Stimulated activated CD8-positive, alpha-beta memory T cell treated with anti-CD3 and anti-CD28 coated beads, Interleukin-12 subunit alpha, Interleukin-12 subunit beta, amount 100 ng/mL, for 1 hour (primary cell): Measurements from ENCODE around the gene ADCY4.
"Not testable (repeated sequence)": the region's sequence is repeated elsewhere in the genome, so short reads cannot be mapped to it uniquely, and the experiment has no call there.

ENCODE experiments used
- DNase-seq: peaks from one replicate; pipeline ENCODE4 v3.0.0-alpha.2; 2020; ENCODE audit warnings: low read depth

The ADCY4 gene

DNA sequence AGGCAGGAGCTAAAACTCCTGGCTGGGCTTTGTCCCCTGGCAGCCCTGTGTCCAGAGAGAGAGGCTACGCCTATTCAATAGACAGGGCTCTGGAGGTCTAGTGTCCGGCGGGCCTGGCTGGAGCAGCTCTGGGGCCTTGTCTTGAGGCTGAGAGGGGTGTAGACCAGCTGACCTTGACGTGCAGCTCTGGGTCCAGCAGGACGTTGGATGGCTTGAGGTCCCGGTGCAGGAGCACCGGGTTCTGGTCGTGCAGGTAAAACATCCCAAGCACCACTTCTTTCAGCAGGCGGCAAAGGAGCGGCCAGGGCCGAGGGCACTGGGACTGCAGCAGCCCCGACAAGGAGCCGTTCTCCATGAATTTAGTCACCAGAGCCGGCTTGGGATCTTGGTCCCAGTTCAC, 4.0 kb upstream of the ADCY4 start:
- no peak for DNase-seq

DNA sequence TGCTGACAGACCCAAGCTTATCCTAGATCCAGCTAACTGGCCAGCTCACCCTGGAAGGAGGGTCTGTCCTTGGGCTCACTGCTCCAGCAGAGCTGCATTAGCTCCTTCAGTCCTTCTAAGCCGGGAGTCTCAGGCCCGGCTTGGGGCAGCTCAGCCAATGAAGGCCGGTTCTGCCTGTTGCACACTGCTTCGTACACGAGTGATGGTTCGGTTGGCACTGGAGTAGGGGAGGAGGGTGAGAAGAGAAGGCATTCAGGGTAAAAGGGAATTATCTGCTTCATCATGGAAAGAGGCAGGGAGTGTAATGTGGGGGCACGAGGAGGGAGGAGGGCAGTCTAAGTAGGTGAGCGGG, 2.9 kb upstream of the ADCY4 start:
- DNase-seq, result no peak

DNA sequence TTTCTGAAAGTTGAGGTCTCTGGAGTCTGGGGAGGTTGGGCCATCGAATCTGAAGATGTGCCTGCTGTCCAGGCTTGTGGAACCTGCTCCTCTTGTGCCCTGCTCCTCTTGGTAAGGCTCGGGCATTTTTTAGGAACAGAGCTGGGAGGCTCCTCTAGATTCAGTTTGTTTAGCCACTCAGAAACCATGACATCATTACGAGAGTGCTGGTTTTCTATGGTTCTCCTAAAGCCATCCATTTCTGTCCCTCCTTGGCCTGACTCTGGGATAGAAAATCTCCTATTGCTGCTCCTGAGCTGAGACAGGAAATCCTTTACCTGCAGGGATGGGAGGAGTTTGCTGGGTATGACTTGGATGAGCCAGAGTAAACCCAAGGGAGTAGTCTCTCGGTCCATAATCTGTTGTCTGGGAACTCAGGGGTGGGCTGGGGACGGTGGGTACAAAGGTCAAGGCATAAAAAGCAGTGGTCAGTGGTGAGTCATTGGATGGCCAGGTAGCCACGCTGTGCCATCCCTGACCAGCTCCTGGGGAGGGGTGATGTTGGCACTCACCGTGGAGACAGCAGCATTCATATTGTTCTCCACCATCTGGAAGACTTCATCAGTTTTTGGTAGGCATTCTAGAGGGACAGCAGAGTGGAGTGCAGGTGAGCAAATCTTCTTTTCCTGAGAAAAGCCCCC, 2.4 kb upstream of the ADCY4 start:
- DNase-seq, result no peak

DNA sequence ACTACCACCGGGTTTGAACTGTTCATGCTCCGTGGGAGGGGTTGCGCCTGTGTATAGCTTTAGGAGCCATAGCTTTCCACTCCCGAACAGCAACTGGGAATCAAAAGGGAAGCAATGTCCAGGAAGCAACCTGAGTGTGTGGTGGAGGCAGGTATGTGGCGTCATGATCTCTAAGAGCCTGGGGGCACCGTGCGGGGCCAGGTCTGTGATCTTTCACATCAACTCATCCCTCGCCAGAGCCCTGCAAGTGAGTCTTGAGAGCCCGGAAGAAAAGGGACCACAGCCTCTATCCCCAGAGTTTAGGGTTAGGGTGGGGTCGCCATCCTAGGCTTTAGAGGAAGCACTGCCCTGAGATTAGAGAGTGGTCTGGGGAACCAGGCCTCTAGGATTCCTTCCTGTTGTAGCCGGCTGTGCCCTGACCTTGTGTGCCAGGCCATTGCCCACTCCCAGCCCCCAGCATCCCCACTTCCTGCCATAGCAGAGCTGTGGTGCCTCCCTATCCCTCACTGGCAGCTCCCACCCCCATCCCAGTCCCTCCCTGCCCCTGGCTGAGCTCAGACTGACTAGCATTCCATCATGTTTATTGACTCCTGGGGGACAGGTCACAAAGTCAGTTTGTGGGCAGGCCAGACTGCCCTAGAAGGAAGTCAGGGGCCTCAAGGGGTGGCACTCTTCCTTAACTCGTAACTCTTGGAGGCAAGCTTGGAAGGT, 745 bp upstream of the ADCY4 start:
- DNase-seq, result no peak

DNA sequence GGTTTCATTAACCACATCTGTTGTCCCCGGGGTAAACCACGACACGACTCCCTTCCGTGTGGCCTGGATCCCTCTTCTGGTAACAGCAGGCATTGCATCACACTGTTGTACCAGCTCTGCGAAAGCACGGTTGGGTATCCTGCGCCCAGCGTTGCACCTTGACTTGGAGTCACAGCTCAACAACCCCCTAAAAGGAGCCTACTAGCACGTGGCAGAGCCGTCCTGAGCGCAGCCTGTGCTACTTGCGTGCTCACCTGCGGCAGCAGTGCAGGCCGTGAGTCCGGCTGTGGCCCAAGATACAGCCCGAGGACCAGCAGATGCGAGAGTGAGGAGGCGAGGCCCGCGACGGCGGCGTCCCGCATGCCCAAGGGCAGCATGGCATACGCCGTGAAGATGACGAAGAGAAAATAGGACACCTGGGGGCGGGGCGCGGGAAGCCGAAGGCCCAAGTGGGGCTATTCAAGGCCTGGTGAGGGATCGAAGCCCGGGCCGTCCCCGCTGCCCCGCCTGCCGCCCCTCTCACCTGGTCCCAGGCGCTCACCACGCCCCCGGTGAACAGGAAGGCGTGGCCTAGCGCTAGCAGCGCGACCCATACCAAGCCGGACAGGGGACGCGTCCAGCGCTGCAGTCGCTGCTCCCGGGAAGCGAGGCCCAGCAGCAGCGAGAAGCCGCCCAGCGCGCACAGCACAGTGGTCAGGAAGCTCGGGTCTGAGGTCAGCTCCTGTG, 2.4 kb downstream of the ADCY4 start:
- DNase-seq, result peak; percentile 71

DNA sequence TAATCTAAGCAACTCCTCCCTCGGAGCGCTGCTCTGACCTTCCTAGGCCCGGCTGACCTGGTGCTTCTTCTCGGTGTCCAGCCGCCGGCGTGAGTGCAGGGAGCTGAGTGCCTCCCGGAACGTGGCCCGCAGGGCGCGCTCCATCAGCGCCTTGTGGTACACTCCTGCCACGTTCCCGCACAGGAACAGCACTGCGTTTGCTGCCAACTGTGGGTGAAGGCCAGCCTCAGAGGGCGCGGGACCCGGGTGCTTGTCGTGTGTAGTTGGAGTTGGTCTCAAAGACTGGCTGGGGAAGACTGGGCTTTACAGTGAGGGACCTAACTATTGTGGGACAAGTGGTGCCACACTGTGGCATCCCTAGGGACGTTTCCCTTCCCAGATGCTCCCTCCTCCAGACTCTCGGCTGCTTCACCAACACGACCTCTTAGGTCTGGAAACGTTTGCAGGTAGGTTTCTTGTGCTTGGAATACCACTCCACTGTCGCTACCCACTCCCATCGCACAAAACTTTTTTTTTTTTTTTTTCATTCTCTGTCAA, 3.1 kb downstream of the ADCY4 start:
- DNase-seq, result no peak

DNA sequence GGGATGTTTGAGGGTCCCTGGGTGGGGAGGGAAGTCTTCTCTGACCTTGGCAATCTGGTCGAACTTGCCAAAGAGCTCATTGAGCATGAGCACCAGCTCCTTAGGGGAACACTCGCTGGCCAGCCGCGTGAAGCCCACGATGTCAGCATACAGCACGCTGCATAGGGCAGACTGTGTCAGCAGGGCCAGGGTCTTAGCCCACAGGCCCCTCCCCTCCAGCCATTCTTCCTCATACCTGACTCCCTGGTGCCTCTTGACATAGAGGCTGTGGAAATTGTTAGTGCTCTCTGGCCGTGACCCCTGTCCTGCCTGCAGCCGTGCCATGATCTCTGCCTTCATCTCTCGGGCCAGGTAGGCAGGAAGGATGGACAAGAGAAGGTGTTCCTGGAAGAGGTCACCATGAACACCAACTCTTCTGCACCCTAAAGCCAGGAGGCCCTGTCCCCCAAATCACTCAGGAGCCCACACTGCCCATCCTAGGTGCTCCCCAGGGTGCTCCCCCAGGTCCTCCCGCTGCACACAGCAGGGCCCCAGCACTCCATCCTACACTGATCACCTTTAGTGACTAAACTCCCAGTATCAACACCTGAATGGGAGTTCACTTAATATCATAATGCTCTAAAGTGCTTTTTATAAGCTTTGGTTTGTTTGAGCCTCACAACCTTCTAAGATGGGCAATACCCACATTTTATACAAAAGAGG, 3.7 kb downstream of the ADCY4 start:
- no peak for DNase-seq

DNA sequence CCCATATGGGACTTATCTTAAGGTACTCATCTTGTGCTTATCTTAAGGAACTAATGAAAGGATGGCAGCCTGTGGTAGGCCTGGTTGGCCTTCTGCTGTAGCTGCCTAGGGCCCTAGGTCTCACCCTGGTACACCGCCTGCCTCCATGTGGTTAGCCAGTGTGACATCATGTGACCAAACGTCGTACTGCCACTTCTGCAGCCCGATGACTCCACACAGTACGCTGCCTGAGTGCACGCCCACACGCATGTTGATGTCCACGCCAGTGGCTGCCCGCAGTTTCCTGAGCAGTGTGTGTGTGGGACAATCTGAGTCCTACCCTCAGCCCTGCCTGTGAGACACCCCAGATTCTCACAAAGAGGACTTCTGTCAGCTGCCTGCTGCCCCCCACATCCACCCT, 5.1 kb downstream of the ADCY4 start:
- DNase-seq, result peak; percentile 50

DNA sequence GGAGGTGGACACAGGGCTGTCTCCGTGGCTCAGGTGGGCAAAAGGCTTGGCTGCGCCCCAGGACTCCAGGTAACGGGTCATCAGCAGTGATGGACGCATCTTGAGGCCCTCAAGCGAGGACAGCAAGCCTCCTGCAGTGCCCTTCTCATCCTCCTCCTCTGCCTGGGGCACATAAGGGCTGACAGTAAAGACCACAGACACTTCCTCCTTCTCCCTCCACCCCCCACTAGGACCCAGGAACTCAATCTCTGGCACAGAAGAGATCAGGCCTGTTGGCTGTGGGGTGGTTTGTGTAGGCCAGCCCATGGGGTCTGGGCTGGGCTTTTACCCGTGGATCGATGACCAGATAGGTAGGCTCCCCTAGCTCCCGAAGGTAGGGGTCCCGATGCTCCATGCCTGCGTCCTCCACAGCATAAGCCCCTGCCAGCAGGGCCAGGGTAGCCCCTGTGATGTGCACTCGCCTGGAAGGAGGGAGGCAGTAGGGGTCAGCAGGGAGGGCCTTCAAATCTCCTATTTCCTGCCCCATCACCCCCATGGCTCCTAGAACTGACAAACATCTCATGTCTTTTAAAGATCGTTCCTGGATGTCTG, 5.7 kb downstream of the ADCY4 start:
- no peak for DNase-seq

DNA sequence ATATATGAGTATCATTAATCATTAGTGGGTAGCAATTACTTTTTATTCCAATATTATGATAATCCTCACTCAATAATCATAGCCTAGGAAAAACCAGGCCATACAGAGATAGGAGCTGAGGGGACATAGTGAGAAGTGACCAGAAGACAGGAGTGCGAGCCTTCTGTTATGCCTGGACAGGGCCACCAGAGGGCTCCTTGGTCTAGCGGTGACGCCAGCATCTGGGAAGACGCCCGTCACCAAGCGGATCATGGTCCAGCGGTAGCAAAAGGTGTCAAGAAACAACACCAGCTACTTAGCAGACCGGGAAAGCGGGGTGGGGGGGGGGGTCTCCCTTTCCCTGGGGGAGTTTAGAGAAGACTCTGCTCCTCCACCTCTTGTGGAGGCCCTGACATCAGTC, 7.0 kb downstream of the ADCY4 start:
- not testable (repeated sequence) for DNase-seq

DNA sequence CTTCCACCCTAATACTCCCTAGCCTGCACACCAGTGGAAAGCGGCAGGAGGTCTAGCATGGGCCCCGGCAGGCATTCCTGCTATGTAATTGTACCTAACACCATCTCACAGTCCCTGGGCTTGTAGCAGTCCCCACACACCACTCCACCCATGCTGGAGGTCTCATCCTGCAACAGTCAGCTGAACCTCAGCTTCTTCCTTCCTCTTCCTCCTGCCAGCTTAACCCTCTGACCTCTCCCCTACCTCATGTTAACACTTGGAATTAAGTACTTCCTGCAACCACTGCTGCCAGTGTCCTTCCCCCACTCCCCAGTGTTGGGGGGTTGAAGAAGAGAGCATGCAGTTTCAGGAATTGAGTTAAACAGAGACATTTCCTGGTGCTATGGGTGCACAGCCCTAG, 7.6 kb downstream of the ADCY4 start:
- DNase-seq, result no peak

DNA sequence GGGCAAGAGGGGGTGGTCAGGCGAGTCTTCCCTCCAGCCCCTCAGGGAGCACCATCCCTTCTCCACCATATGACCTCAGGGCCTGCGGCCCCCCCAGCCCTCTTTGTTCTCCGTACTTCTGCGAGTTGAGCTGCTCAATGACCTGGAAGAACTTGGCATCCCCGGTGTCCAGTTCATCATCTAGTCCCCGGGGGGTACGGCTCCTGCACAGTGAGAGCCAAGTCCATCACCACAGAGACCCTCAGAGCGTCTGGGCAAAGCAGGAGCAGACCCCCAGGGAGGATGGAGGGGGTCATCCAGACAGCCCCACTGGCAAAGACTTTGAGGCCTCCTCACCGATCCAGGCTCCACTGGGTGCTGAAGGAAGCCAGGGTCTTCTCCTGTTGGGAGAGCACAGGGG, 8.9 kb downstream of the ADCY4 start:
- no peak for DNase-seq

DNA sequence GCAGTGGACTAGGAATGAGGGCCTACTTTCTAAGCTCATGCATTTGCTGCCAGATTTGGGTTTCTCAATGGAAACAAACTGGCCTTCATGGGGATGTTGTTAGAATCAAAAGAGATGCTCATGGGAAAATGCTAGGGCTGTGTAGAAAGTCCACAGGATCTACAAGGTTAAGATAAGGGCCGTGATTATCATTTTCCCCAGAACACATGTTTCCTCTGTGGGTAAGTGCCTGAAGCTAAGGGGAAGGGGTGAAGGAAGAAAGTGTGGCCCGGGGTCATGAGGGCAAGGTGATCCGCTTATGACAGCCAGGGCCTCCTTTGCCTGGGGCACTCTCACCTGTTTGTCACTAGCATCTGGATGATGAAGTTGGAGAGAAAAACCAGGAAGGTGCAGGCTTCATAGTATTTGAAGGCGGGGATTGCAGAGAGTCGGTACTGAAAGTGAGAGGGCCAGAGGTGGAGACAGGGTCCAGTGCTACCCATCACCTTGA, 9.8 kb downstream of the ADCY4 start:
- no peak for DNase-seq

DNA sequence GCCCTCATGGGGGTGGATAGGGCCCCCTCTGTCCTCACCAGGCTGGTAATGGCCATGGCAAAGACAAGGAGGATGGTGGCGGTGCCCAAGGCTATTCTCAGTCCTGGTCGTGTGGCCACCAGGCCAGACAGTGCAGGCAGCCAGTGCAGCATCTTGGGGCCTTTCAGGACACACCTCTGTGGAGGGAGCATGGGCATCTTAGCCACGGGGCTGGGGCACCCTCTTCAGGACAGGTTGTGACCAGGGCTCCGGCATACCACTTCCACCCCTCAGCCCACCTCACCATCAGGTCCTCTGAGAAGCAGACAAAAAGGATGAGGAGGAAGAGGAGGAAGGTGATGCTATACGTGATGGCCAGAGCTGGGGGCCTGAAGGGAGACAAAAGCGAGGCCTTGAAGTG, 10.8 kb downstream of the ADCY4 start:
- DNase-seq, result no peak

DNA sequence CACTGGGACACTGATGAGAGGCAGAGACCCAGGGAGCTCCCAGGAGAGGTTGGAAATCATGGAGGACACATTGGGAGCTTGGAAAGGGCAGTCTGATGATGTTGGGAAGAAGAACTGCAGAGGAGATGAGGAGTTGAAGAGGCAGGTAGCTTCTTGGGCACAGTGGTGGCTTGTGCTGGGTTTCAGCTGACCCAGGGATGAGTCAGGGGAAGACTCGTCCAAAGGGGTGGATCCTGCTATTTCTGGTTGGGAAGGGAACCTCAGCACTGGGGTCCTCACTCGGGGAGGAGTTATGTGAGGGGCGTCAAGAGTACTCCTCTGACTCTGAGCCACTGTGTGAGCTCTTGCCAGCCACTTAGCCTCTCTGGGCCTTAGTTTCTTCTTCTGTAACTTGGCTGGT, 11.5 kb downstream of the ADCY4 start:
- DNase-seq, result no peak

DNA sequence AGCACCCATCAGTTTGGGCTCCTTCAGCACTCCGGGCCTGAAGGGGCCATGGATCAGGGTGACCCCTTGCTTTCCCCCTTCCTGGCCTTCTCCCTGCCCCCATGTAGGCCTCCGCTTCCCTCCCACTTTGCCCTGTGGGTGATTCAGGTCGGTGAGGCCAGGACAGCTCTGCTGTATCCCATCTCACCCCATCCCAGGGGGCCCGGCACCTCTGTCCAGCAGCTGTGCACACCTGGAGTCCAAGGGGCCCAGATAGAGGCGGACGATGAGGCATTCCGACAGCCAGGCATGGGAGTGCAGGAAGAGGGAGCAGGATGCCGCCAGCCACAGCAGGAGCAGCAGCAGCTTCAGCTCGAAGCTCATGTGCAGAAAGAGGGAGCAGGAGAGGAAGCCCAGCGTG, 12.2 kb downstream of the ADCY4 start:
- no peak for DNase-seq

DNA sequence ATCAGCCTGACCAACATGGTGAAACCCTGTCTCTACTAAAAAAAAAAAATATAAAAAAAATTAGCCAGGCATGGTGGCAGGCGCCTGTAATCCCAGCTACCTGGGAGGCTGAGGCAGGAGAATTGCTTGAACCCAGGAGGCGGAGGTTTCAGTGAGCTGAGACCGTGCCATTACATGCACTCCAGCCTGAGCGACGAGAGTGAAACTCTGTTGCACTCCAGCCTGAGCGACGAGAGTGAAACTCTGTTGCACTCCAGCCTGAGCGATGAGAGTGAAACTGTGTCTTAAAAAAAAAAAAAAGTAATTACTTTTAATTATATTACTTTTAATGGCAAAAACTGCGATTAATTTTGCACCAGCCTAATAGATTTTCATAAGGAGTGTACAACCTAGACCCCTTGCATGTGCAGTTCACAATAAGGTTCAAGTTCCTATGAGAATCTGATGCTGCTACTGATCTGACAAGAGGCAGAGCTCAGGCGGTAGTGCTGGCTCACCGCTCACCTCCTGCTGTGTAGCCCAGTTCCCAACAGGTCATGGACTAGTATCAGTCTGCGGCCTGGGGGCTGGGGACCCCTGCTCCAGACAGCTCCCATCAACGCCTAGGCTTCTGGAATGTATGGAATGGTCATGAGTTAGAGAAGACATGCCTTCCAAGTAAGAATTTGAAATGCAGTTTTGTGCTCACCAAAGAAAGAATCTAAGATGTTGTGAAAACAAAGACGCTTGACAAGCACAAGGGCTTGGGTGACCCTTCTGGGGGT, 13.5 kb downstream of the ADCY4 start:
- DNase-seq, result no peak

DNA sequence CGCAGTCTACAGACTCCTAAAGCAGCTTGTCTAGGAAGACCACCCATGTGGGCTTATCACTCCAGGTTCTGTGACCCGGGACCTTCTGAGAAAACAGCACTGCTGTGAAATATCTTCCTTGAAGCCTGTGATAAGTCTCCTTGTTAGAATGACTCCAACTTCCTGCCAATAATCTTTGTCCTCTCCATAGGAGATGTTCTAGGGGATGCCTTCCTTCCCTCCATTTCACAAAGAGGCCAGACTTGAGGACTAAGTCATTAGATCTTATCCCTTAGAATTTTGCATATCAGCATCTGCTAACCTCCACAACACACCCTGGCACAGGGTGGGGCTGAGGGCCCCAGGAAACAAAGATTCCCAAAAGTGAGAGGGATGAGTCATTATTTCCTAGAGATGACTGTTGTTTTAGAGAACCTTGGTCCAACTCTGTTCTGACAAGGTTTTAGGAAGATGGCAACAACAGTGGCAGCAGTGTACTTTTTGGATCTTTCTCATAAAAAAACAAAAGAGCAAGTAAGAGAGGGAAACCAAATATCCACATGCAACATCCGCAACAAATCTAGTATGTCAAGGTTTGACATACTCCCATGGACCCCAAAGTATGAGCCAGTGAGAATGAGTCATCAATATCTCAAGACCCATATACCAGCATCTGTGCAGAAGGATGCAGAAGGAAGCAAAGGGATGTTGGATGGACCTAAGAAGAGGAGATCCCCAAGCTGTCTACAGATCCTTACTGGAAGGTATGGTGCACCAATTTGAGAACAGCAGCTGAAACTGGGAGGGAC, 17.5 kb downstream of the ADCY4 start:
- no peak for DNase-seq

DNA sequence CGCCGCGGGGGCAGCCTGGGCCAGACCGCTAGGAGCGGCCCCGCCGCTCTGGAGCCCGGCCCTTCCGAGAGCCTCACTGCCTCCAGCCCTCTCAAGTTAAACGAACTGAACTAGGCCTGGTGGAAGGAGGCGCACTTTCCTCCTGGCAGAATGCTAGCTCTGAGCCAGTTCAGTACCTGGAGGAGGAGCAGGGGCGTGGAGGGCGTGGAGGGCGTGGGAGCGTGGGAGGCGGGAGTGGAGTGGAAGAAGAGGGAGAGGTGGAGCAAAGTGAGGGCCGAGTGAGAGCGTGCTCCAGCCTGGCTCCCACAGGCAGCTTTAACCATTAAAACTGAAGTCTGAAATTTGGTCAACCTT, 18.3 kb downstream of the ADCY4 start:
- no peak for DNase-seq

DNA sequence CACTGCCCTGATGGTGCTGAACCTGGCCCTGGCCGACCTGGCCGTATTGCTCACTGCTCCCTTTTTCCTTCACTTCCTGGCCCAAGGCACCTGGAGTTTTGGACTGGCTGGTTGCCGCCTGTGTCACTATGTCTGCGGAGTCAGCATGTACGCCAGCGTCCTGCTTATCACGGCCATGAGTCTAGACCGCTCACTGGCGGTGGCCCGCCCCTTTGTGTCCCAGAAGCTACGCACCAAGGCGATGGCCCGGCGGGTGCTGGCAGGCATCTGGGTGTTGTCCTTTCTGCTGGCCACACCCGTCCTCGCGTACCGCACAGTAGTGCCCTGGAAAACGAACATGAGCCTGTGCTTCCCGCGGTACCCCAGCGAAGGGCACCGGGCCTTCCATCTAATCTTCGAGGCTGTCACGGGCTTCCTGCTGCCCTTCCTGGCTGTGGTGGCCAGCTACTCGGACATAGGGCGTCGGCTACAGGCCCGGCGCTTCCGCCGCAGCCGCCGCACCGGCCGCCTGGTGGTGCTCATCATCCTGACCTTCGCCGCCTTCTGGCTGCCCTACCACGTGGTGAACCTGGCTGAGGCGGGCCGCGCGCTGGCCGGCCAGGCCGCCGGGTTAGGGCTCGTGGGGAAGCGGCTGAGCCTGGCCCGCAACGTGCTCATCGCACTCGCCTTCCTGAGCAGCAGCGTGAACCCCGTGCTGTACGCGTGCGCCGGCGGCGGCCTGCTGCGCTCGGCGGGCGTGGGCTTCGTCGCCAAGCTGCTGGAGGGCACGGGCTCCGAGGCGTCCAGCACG, 18.9 kb downstream of the ADCY4 start:
- DNase-seq, result no peak
